CD14-positive monocyte (primary cell): Measurements from ENCODE around the gene MAU2. TPM values are rescaled to one million over a fixed set of nuclear protein-coding genes. Genes with fewer than 3 reads are reported as not detected.

Experiments used
- DNase-seq, 3 donors: peaks; one replicate each; pipeline ENCODE4 v3.0.0-alpha.2; 2011 to 2022
- H2AFZ ChIP-seq: 2 replicates; pipeline ENCODE4 v1.6.0; 2012; ENCODE audit warnings: mild to moderate bottlenecking, low read depth, low read length, inconsistent platforms; ENCODE audit not compliant: insufficient read depth, poor library complexity, severe bottlenecking
- H3K27ac ChIP-seq, 2 donors: 1 replicate in 1 of 2; 2 replicates in 1 of 2; pipeline ENCODE4 v1.5.1; 2012 to 2013; ENCODE audit warnings: low read length in 2 of 2, control low read depth in 1 of 2, inconsistent platforms in 1 of 2, low read depth in 1 of 2, mild to moderate bottlenecking in 1 of 2
- H3K27me3 ChIP-seq, 2 donors: one replicate each; pipeline versions ENCODE4 v1.6.0 to v1.6.1; 2011 to 2013; ENCODE audit warnings: low read length in 2 of 2; ENCODE audit not compliant: control insufficient read depth in 2 of 2, insufficient read depth in 2 of 2
- H3K36me3 ChIP-seq, 2 donors: replicated peaks in 1 of 2; 1 replicate in 1 of 2; 2 replicates in 1 of 2; pipeline versions ENCODE4 v1.5.1 to v1.6.1; 2012 to 2013; ENCODE audit warnings: low read length in 2 of 2, control low read depth in 1 of 2, inconsistent platforms in 1 of 2, mild to moderate bottlenecking in 1 of 2; ENCODE audit not compliant: insufficient read depth in 2 of 2, control insufficient read depth in 1 of 2
- H3K4me1 ChIP-seq, 2 donors: 1 replicate in 1 of 2; 2 replicates in 1 of 2; pipeline versions ENCODE4 v1.5.1 to v1.6.1; 2012 to 2013; ENCODE audit warnings: low read length in 2 of 2, control low read depth in 1 of 2, inconsistent platforms in 1 of 2, mild to moderate bottlenecking in 1 of 2, moderate library complexity in 1 of 2; ENCODE audit not compliant: insufficient read depth in 2 of 2, control insufficient read depth in 1 of 2
- H3K4me2 ChIP-seq: replicated peaks from 2 replicates; pipeline ENCODE3; 2012; ENCODE audit warnings: low read length, moderate library complexity, mild to moderate bottlenecking; ENCODE audit not compliant: poor library complexity, severe bottlenecking; ENCODE audit errors: extremely low read depth
- H3K4me3 ChIP-seq, 3 experiments: fragments of 200-600 bp in 1 of 3; sonication (generic) in 1 of 3; replicated peaks in 1 of 3; 1 replicate in 2 of 3; 2 replicates in 1 of 3; pipeline ENCODE4 v1.5.1; 2011 to 2013; ENCODE audit warnings: low read length in 3 of 3, mild to moderate bottlenecking in 3 of 3, control low read depth in 2 of 3, low read depth in 2 of 3, inconsistent platforms in 1 of 3, moderate library complexity in 1 of 3
- H3K79me2 ChIP-seq: 2 replicates; pipeline ENCODE4 v1.6.0; 2012; ENCODE audit warnings: mild to moderate bottlenecking, control low read depth, inconsistent platforms, low read length, moderate library complexity; ENCODE audit not compliant: insufficient read depth
- H3K9ac ChIP-seq: 2 replicates; pipeline ENCODE4 v1.6.0; 2017; ENCODE audit warnings: low read length, mild to moderate bottlenecking; ENCODE audit not compliant: insufficient read depth, poor library complexity, severe bottlenecking
- H3K9me3 ChIP-seq, 2 donors: replicated peaks in 1 of 2; 1 replicate in 1 of 2; 2 replicates in 1 of 2; pipeline versions ENCODE4 v1.5.1 to v1.6.1; 2012 to 2013; ENCODE audit warnings: low read length in 2 of 2, control low read depth in 1 of 2; ENCODE audit not compliant: control insufficient read depth in 1 of 2, insufficient read depth in 1 of 2
- H4K20me1 ChIP-seq: 2 replicates; pipeline ENCODE4 v1.6.0; 2012; ENCODE audit warnings: mild to moderate bottlenecking, low read length, control low read depth, moderate library complexity; ENCODE audit not compliant: insufficient read depth
- H3K27ac Mint-ChIP-seq, 7 donors: one replicate each; pipeline ENCODE4 v1.8.0; 2020; ENCODE audit warnings: mild to moderate bottlenecking in 7 of 7, mixed read lengths in 7 of 7, moderate library complexity in 6 of 7, inconsistent platforms in 2 of 7
- H3K27me3 Mint-ChIP-seq, 3 donors: one replicate each; pipeline ENCODE4 v1.8.0; 2021 to 2022; ENCODE audit warnings: low read depth in 3 of 3, mild to moderate bottlenecking in 3 of 3, mixed read lengths in 3 of 3, moderate library complexity in 3 of 3, inconsistent platforms in 1 of 3
- H3K36me3 Mint-ChIP-seq, 2 donors: one replicate each; pipeline ENCODE4 v1.8.0; 2020; ENCODE audit warnings: mixed read lengths in 2 of 2, inconsistent platforms in 1 of 2, mild to moderate bottlenecking in 1 of 2
- H3K4me1 Mint-ChIP-seq: one replicate; pipeline ENCODE4 v1.8.0; 2020; ENCODE audit warnings: mild to moderate bottlenecking, mixed read lengths
- H3K4me3 Mint-ChIP-seq, 2 donors: one replicate each; pipeline ENCODE4 v1.8.0; 2020; ENCODE audit warnings: mild to moderate bottlenecking in 2 of 2, mixed read lengths in 2 of 2, moderate library complexity in 1 of 2
- H3K9me3 Mint-ChIP-seq, 7 donors: one replicate each; pipeline ENCODE4 v1.8.0; 2020 to 2022; ENCODE audit warnings: mixed read lengths in 7 of 7, mild to moderate bottlenecking in 6 of 7, moderate library complexity in 6 of 7, inconsistent platforms in 2 of 7
- CTCF ChIP-seq: fragments of 200-600 bp; IDR thresholded peaks from one replicate; pipeline ENCODE4 v1.8.0; 2022; ENCODE audit warnings: antibody characterized with exemption, mild to moderate bottlenecking
- WGBS: methylation state at CpG from one replicate; pipeline ENCODE4 v1.1.5; 2013; ENCODE audit warnings: missing lambda C conversion rate; ENCODE audit not compliant: insufficient coverage; 5-methylcytosine and 5-hydroxymethylcytosine counted together
- intact Hi-C, 2 donors: fragments of 100-400 bp; cut with micrococcal nuclease; formaldehyde crosslinking; loops; one replicate each; pipeline versions ENCODE4 v1.15.0 to v1.15.1; 2023
- polyA plus RNA-seq, 3 donors: library from polyadenylated mRNA; depleted of rRNA in 1 of 3; unstranded in 2 of 3; stranded (reverse) in 1 of 3; fragments of 300-500 nt in 2 of 3; fragments of >200 nt in 1 of 3; fragmentation: Illumina TruSeq in 2 of 3; gene quantifications; 1 replicate in 2 of 3; 2 replicates in 1 of 3; pipeline ENCODE4 v1.2.3, GENCODE V29; 2012 to 2021

The MAU2 gene
- polyA plus RNA-seq, 3 donors, result 7.4 to 68.4 (median 14.5) TPM

GRCh38 chr19:19407633-19407930 lies 87.0 kb downstream of the MAU2 start:
- Mint-ChIP-seq H3K36me3 (peaks cover 18 to 21% of the 10 kb centered on the region in 2 donors), H3K4me1 (peaks cover 71% of the 10 kb centered on the region), H3K27ac (peak overlapping the region; percentile 84 to 94 (median 90)), H3K27me3 (peaks cover 0 to 2% (median 1%) of the 10 kb centered on the region in 3 donors), H3K9me3 (no peaks in the 10 kb centered on the region), H3K4me3 (peak overlapping the region; percentile 92 to 96)
- no peak for TF ChIP-seq CTCF
- H2AFZ ChIP-seq, result no peak overlapping the region
- peak overlapping the region; percentile 82 for H3K9ac ChIP-seq
- H3K27me3 ChIP-seq, result no peaks in the 10 kb centered on the region
- peaks cover 0 to 14% of the 10 kb centered on the region in 2 donors for H3K36me3 ChIP-seq
- peak overlapping the region; percentile 61 to 67 for H3K27ac ChIP-seq
- peaks cover 90% of the 10 kb centered on the region for H3K79me2 ChIP-seq
- peak overlapping the region in 2 of 3 experiments; percentile 6 to 85 for H3K4me3 ChIP-seq
- WGBS, result 25% methylated on average over 1 of the region's 4 CpGs
- H3K4me1 ChIP-seq, result peaks cover 43 to 47% of the 10 kb centered on the region in 2 donors
- peak in 1 of 3 donors; percentile 26 for DNase-seq
- peak overlapping the region; percentile 94 for H3K4me2 ChIP-seq
- H3K9me3 ChIP-seq, result no peaks in the 10 kb centered on the region
- peaks cover 65% of the 10 kb centered on the region for H4K20me1 ChIP-seq
- intact Hi-C loops, result loop anchor here in 1 of 2 donors (2.0 to 5.0 kb wide), 3 partner anchors 35 to 80 kb away; no protein-coding TSS in a partner anchor

Other genes with a start within 250 kb of the MAU2 start
- 10 to 100 TPM; 14.3 to 22.5 (median 15.3) TPM for gene TMEM161A, start 182.4 kb upstream of the MAU2 start, polyA plus RNA-seq
- 1 to 10 TPM in 1 of 3 donors, under 1 TPM in 2; 0.15 to 1.8 (median 0.30) TPM for gene MEF2B, start 150.6 kb upstream of the MAU2 start, polyA plus RNA-seq
- gene BORCS8, start 128.7 kb upstream of the MAU2 start, polyA plus RNA-seq, result 10 to 100 TPM; 31.6 to 44.1 (median 36.5) TPM
- 10 to 100 TPM; 62.2 to 98.2 (median 66.6) TPM for gene RFXANK, start 128.6 kb upstream of the MAU2 start, polyA plus RNA-seq
- 1 to 10 TPM; 6.4 to 7.8 (median 6.4) TPM for gene NR2C2AP, start 117.4 kb upstream of the MAU2 start, polyA plus RNA-seq
- gene NCAN, start 108.9 kb upstream of the MAU2 start, polyA plus RNA-seq, result not detected
- not detected for gene TM6SF2, start 47.5 kb upstream of the MAU2 start, polyA plus RNA-seq
- 10 to 100 TPM; 17.4 to 38.8 (median 18.1) TPM for gene SUGP1, start 320 bp upstream of the MAU2 start, polyA plus RNA-seq
- gene GATAD2A, start 84.8 kb downstream of the MAU2 start, polyA plus RNA-seq, result 10 to 100 TPM in 1 of 3 donors, 1 to 10 TPM in 2; 8.0 to 35.9 (median 8.7) TPM
- gene TSSK6, start 194.7 kb downstream of the MAU2 start, polyA plus RNA-seq, result under 1 TPM in 2 of 3 donors, not detected in 1; 0.27 to 0.80 TPM
- gene NDUFA13, start 195.4 kb downstream of the MAU2 start, polyA plus RNA-seq, result 100 to 1,000 TPM in 2 of 3 donors, 10 to 100 TPM in 1; 86.7 to 433 (median 361) TPM
- 1 to 10 TPM in 1 of 3 donors, not detected in 2; 2.3 TPM for gene YJEFN3, start 208.1 kb downstream of the MAU2 start, polyA plus RNA-seq
- under 1 TPM in 1 of 3 donors, not detected in 2; 0.04 TPM for gene CILP2, start 217.4 kb downstream of the MAU2 start, polyA plus RNA-seq